ENCODE data around the gene UBASH3B. TPM values are rescaled to one million over a fixed set of nuclear protein-coding genes. Genes with fewer than 3 reads are reported as not detected.

The UBASH3B gene
- polyA plus RNA-seq, 1 experiment = 19.1 TPM

DNA sequence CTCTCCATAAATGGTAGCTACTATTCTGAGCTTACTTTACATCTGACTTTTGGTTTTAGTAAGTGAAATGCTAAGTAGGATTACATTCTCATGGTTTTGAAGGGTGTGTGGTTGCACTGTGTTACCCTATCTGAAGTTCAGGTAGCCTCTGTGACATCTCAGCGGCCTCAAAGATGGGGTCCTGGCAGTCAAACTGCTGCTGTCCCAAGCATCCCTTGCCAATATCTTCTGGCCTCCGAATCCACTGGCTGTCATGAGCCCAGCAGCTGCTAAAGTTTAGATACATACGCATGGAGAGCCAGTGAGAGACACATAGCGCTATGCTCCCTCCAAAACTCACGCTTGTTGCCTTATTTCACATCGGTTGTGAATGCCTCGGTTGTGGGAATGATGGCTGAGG, 34.9 kb downstream of the UBASH3B start:
- CTCF ChIA-PET = interaction anchor here (2.7 kb wide), 1 partner anchor 91 kb away, joined by 8 read pairs; no protein-coding TSS in a partner anchor
- TF ChIP-seq, protein P1, sequence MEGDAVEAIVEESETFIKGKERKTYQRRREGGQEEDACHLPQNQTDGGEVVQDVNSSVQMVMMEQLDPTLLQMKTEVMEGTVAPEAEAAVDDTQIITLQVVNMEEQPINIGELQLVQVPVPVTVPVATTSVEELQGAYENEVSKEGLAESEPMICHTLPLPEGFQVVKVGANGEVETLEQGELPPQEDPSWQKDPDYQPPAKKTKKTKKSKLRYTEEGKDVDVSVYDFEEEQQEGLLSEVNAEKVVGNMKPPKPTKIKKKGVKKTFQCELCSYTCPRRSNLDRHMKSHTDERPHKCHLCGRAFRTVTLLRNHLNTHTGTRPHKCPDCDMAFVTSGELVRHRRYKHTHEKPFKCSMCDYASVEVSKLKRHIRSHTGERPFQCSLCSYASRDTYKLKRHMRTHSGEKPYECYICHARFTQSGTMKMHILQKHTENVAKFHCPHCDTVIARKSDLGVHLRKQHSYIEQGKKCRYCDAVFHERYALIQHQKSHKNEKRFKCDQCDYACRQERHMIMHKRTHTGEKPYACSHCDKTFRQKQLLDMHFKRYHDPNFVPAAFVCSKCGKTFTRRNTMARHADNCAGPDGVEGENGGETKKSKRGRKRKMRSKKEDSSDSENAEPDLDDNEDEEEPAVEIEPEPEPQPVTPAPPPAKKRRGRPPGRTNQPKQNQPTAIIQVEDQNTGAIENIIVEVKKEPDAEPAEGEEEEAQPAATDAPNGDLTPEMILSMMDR (IDR thresholded peaks at IDR 0.05; ENCODE audit: low read depth, low read length) = no peak
- peak overlapping the region; percentile 82 for H3K27ac ChIP-seq (ENCODE audit: low read depth, low read length)

DNA sequence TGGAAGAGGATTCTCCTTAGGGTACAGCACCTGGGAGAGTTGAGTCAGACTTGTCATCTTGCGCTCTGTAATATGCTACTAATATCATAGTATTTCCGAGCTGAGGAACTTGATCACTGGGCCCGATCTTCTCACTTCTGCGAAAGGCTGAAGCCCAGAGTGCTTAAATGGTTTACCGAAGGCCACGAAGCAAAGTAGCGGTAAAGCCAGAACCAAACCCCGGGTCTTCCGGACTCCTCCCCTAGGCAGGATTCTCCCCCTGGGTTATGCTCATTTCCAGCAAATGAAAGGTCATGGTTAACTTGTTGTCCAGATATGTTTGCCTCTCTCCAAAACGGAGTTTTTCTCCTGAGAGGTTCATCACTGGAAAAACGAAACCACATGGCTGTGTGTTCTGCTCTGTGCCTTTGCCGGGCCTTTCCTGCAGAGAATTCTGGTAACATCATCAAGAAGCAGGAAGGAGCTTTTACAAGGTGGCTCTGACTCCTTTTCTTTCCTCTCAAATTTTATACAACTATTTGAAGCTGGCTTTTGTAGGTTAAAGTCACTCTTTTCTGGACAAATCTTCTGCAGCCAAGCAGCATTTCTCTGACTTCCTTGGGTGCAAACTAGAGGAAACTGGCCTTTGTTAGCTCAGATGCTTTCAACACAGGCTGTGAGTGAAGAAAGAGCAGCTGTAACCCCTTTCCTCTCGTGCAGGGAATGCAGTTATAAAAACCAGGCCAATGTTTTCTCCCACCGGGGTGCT, 35.5 kb downstream of the UBASH3B start:
- ChIA-PET CTCF (interaction anchor here (0.6 to 2.7 kb wide), 4 partner anchors 12 to 175 kb away, joined by 3 to 8 read pairs (median 3); no protein-coding TSS in a partner anchor), POLR2A (interaction anchor here (0.6 to 1.4 kb wide), 4 partner anchors 10 to 55 kb away, joined by 4 to 9 read pairs (median 4); no protein-coding TSS in a partner anchor)
- no peak for DNase-seq (ENCODE audit: low read depth, low spot score)
- TF ChIP-seq, protein P1 (IDR thresholded peaks at IDR 0.05; ENCODE audit: low read depth, low read length) = no peak
- Histone ChIP-seq H3K27me3 (ENCODE audit: control insufficient read depth, insufficient read depth, low read length) (no peaks in the 10 kb centered on the region), H3K4me3 (ENCODE audit: low read depth, low read length) (peak overlapping the region; percentile 8), H3K9me3 (ENCODE audit: control insufficient read depth, insufficient read depth, low read length) (no peaks in the 10 kb centered on the region; the same call in 1 of the 2 replicates), H3K27ac (ENCODE audit: low read depth, low read length) (peak overlapping the region; percentile 82)

More for the DNA sequence above, 34.9 kb downstream of the UBASH3B start:
- Histone ChIP-seq H3K9me3 (ENCODE audit: control insufficient read depth, insufficient read depth, low read length) (no peaks in the 10 kb centered on the region; the same call in 1 of the 2 replicates), H3K27me3 (ENCODE audit: control insufficient read depth, insufficient read depth, low read length) (no peaks in the 10 kb centered on the region), H3K4me3 (ENCODE audit: low read depth, low read length) (no peak overlapping the region)
- POLR2A ChIA-PET = no interaction called here
- no peak for DNase-seq (ENCODE audit: low read depth, low spot score)

DNA sequence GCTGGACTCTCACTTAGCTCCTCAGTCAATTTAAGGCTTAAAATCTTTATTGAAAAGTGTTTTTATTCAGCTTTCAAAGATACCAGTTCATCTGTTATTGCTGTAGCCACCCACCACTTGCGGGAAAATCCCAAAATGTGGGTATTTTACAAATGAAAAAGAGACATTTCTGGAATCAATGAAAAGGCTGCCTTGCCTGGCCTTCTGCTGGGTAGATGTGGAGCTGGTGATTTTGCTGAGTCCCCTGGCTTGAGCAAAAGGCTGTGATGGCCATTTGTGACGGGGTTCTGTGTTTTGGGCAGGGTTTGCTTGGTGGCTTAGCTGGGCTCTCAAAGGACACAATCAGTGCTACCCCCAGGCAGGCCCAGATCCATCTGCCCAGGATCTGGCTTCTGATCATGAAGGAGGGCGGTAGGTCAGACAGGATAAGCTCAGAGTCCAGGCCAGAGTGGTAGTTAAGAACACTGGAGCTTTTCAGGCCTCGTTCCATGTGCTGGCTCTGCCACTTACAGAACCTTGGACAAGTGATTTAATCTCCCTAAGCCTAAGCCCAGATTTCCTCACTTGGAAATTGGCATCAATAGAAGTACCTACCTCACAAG, 36.1 kb downstream of the UBASH3B start:
- Histone ChIP-seq H3K27me3 (ENCODE audit: control insufficient read depth, insufficient read depth, low read length) (no peaks in the 10 kb centered on the region), H3K4me3 (ENCODE audit: low read depth, low read length) (no peak overlapping the region), H3K27ac (ENCODE audit: low read depth, low read length) (peak overlapping the region; percentile 82), H3K9me3 (ENCODE audit: control insufficient read depth, insufficient read depth, low read length) (no peaks in the 10 kb centered on the region; the same call in 1 of the 2 replicates)
- ChIA-PET POLR2A (interaction anchor here (0.6 to 1.4 kb wide), 4 partner anchors 9 to 55 kb away, joined by 4 to 9 read pairs (median 4); no protein-coding TSS in a partner anchor), CTCF (interaction anchor here (0.6 to 2.7 kb wide), 4 partner anchors 13 to 89 kb away, joined by 3 to 8 read pairs (median 4); no protein-coding TSS in a partner anchor)
- no peak for DNase-seq (ENCODE audit: low read depth, low spot score)
- TF ChIP-seq, protein P1 (IDR thresholded peaks at IDR 0.05; ENCODE audit: low read depth, low read length) = no peak

DNA sequence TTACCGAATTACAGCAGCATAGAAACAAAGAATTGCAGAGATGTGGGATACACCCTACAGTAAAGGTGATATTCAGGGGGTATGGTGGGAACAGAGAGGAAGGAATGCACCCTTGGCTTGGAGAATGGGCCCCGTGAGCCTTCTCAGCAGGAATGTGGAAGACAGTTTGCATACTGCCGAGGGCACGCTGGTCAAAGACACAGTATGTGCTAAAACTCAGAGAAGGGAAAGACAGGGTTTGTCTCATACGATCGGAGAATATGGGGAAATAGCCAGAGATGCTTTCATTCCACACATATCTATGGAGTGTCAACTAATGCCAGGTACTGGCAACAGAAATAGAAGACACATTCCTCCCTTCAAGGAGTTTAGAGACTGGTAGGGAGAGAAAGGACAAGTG, 36.9 kb downstream of the UBASH3B start:
- ChIA-PET CTCF (interaction anchor here (1.0 to 2.7 kb wide), 2 partner anchors 64 to 89 kb away, joined by 4 to 8 read pairs; no protein-coding TSS in a partner anchor), POLR2A (interaction anchor here (1.4 kb wide), 2 partner anchors 8 to 19 kb away, joined by 4 read pairs; no protein-coding TSS in a partner anchor)
- Histone ChIP-seq H3K27me3 (ENCODE audit: control insufficient read depth, insufficient read depth, low read length) (no peaks in the 10 kb centered on the region), H3K9me3 (ENCODE audit: control insufficient read depth, insufficient read depth, low read length) (no peaks in the 10 kb centered on the region; the same call in 1 of the 2 replicates), H3K4me3 (ENCODE audit: low read depth, low read length) (no peak overlapping the region), H3K27ac (ENCODE audit: low read depth, low read length) (no peak overlapping the region)
- TF ChIP-seq, protein P1 (IDR thresholded peaks at IDR 0.05; ENCODE audit: low read depth, low read length) = no peak
- no peak for DNase-seq (ENCODE audit: low read depth, low spot score)
